Measurements from ENCODE around the gene NUP37. TPM values are rescaled to one million over a fixed set of nuclear protein-coding genes. Genes with fewer than 3 reads are reported as not detected.

The NUP37 gene
- total and polyA plus RNA-seq, 4 donors: 14.0 to 23.3 (median 19.5) TPM

DNA sequence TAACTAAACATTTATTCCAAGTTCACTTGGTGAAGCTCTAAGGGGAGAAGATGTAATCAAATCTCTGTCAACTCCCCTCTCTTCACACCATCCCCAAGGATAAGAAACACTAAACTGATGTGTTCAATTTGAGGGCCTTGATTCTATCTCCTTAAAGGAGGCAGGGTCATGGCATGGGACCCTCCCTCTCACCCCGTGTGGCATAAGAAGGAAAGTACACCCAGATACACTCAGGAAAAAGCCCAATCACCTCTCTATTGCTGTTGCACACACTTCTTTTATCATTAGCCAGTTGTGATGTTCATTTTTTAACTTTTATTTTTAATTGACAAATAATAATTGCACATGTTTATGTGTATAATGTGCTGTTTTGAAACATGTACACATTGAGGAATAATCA is 93.2 kb downstream of the NUP37 start:
- Histone ChIP-seq H3K4me3 (no peak overlapping the region), H3K9me3 (ENCODE audit: control insufficient read depth in 4 of 4, insufficient read depth in 3 of 4, low read length in 3 of 4) (no peaks in the 10 kb centered on the region)
- no peak for ATAC-seq (ENCODE audit: insufficient read depth, low FRiP score)

DNA sequence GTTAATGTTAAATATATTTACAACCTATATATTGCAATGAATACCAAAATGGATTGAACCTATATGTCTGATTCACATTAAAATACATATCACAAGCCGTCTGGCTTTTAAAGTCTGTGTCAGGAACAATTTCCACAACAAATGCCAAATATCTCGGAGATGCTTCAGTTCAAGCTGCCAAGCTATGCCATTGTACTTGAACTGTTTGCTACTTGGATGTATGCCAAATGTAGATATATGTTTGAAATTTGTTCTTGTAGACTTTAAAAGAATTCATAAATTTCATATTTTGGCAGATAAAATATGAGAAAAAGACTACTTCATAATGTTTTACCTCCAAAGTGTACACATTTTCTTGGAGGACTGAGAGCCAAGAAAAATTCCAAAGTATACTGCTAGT is 95.1 kb downstream of the NUP37 start:
- ATAC-seq (ENCODE audit: insufficient read depth, low FRiP score): no peak
- TF ChIP-seq, protein P1, sequence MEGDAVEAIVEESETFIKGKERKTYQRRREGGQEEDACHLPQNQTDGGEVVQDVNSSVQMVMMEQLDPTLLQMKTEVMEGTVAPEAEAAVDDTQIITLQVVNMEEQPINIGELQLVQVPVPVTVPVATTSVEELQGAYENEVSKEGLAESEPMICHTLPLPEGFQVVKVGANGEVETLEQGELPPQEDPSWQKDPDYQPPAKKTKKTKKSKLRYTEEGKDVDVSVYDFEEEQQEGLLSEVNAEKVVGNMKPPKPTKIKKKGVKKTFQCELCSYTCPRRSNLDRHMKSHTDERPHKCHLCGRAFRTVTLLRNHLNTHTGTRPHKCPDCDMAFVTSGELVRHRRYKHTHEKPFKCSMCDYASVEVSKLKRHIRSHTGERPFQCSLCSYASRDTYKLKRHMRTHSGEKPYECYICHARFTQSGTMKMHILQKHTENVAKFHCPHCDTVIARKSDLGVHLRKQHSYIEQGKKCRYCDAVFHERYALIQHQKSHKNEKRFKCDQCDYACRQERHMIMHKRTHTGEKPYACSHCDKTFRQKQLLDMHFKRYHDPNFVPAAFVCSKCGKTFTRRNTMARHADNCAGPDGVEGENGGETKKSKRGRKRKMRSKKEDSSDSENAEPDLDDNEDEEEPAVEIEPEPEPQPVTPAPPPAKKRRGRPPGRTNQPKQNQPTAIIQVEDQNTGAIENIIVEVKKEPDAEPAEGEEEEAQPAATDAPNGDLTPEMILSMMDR (IDR thresholded peaks at IDR 0.05; ENCODE audit: control extremely low read depth, extremely low read depth): no peak
- Histone ChIP-seq H3K9me3 (ENCODE audit: control insufficient read depth in 4 of 4, insufficient read depth in 3 of 4, low read length in 3 of 4) (no peaks in the 10 kb centered on the region), H3K27ac (ENCODE audit: low read depth in 1 of 2, low read length in 1 of 2) (no peak overlapping the region), H3K4me1 (ENCODE audit: control insufficient read depth in 5 of 5, insufficient read depth in 5 of 5, low read length in 5 of 5) (peaks cover 0 to 4% (median 0%) of the 10 kb centered on the region in 5 donors), H3K4me3 (no peak overlapping the region), H3K36me3 (ENCODE audit: control insufficient read depth in 4 of 4, insufficient read depth in 4 of 4, low read length in 4 of 4) (peaks cover 0 to 5% (median 0%) of the 10 kb centered on the region in 4 donors), H3K9ac (ENCODE audit: insufficient read depth in 1 of 2, low read length in 2 of 2) (no peak overlapping the region), H3K27me3 (ENCODE audit: control insufficient read depth in 3 of 3, insufficient read depth in 3 of 3, low read length in 2 of 3) (no peaks in the 10 kb centered on the region)
- peak in 2 of 3 donors; percentile 11 to 21 for DNase-seq
- whole genome bisulfite sequencing, 2 donors: 48 to 63% methylated on average over 2 of the region's 2 CpGs

More for the DNA sequence above, 93.2 kb downstream of the NUP37 start:
- Histone ChIP-seq H3K4me1 (ENCODE audit: control insufficient read depth in 5 of 5, insufficient read depth in 5 of 5, low read length in 5 of 5) (peaks cover 0 to 4% (median 0%) of the 10 kb centered on the region in 5 donors), H3K27me3 (ENCODE audit: control insufficient read depth in 3 of 3, insufficient read depth in 3 of 3, low read length in 2 of 3) (no peaks in the 10 kb centered on the region), H3K36me3 (ENCODE audit: control insufficient read depth in 4 of 4, insufficient read depth in 4 of 4, low read length in 4 of 4) (peaks cover 0 to 6% (median 0%) of the 10 kb centered on the region in 4 donors), H3K27ac (ENCODE audit: low read depth in 1 of 2, low read length in 1 of 2) (no peak overlapping the region), H3K9ac (ENCODE audit: insufficient read depth in 1 of 2, low read length in 2 of 2) (no peak overlapping the region)
- DNase-seq: no peak
- 71 to 72% methylated on average over 1 of the region's 1 CpG for WGBS, 2 donors
- TF ChIP-seq, protein P1 (IDR thresholded peaks at IDR 0.05; ENCODE audit: control extremely low read depth, extremely low read depth): no peak

DNA sequence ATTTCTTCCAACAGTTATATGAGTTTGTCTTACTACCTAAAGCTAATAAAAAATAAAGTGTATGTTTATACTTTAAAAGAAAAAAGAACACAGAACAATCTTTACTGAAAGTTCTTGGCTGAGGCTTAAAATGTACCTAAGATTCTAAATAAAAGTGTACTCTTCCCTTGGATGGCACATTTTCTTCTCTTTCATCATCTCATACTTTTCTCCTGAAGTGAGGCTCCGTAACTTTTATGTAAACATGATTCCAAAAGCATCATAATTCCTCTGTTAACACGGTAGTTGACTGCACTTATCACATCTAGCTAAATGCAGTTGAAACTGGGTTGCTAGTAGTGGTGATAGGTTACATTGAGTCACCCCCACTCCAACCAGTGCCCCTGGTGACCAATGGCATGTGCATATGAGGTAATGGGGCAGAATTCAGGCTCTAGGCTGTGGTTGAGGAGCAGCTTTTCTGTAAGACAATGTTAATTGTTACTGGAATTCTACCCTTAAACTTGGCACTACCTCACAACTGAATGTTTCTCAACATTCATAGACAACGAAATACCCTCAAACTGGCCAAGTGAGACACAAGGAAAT is 96.5 kb downstream of the NUP37 start:
- DNase-seq (no peak), ATAC-seq (ENCODE audit: insufficient read depth, low FRiP score) (peak; percentile 47)
- H3K9me3 ChIP-seq (ENCODE audit: control insufficient read depth in 4 of 4, insufficient read depth in 3 of 4, low read length in 3 of 4): no peaks in the 10 kb centered on the region
- peaks cover 0 to 4% (median 0%) of the 10 kb centered on the region in 5 donors for H3K4me1 ChIP-seq (ENCODE audit: control insufficient read depth in 5 of 5, insufficient read depth in 5 of 5, low read length in 5 of 5)
- H3K4me3 ChIP-seq: no peak overlapping the region
- TF ChIP-seq, protein P1 (IDR thresholded peaks at IDR 0.05; ENCODE audit: control extremely low read depth, extremely low read depth): no peak
- H3K36me3 ChIP-seq (ENCODE audit: control insufficient read depth in 4 of 4, insufficient read depth in 4 of 4, low read length in 4 of 4): peaks cover 0 to 5% (median 0%) of the 10 kb centered on the region in 4 donors
- no peak overlapping the region for H3K27ac ChIP-seq (ENCODE audit: low read depth in 1 of 2, low read length in 1 of 2)
- 72 to 86% methylated on average over 3 of the region's 3 CpGs for WGBS, 2 donors
- no peaks in the 10 kb centered on the region for H3K27me3 ChIP-seq (ENCODE audit: control insufficient read depth in 3 of 3, insufficient read depth in 3 of 3, low read length in 2 of 3)
- no peak overlapping the region for H3K9ac ChIP-seq (ENCODE audit: insufficient read depth in 1 of 2, low read length in 2 of 2)

Other genes with a start within 250 kb of the NUP37 start
- 10 to 100 TPM; 68.5 to 80.9 TPM for gene DRAM1, start 242.5 kb downstream of the NUP37 start, total RNA-seq
- gene DRAM1, start 242.5 kb downstream of the NUP37 start, polyA plus RNA-seq: 10 to 100 TPM; 64.5 to 95.2 TPM
- gene WASHC3, start 58.1 kb downstream of the NUP37 start, total RNA-seq: 10 to 100 TPM; 28.0 to 53.3 TPM
- 10 to 100 TPM; 37.4 to 52.9 TPM for gene WASHC3, start 58.1 kb downstream of the NUP37 start, polyA plus RNA-seq
- 1 to 10 TPM; 1.7 to 6.1 TPM for gene PARPBP, start 69 bp upstream of the NUP37 start, total RNA-seq
- 1 to 10 TPM; 1.2 to 1.5 TPM for gene PARPBP, start 69 bp upstream of the NUP37 start, polyA plus RNA-seq
- not detected for gene PMCH, start 77.7 kb upstream of the NUP37 start, total RNA-seq
- gene PMCH, start 77.7 kb upstream of the NUP37 start, polyA plus RNA-seq: under 1 TPM; 0.16 to 0.29 TPM